Neural progenitor cell (in vitro differentiated cells): Measurements from ENCODE around the gene KRTAP5-5.

Experiments used
- EZH2 ChIP-seq: fragments of 200-600 bp; sonication (generic); IDR thresholded peaks from 2 replicates; pipeline ENCODE4 v1.6.1; 2017; ENCODE audit warnings: antibody characterized with exemption, mild to moderate bottlenecking, moderate library complexity
- EZH2phosphoT487 ChIP-seq: fragments of 200-600 bp; sonication (generic); IDR thresholded peaks from 2 replicates; pipeline ENCODE4 v1.6.1; 2017; ENCODE audit warnings: antibody characterized with exemption
- TF ChIP-seq, protein P1 (sequence below): fragments of 200-600 bp; sonication (generic); IDR thresholded peaks from 2 replicates; pipeline ENCODE4 v1.5.1; 2017; ENCODE audit warnings: antibody characterized with exemption, mild to moderate bottlenecking

DNA sequence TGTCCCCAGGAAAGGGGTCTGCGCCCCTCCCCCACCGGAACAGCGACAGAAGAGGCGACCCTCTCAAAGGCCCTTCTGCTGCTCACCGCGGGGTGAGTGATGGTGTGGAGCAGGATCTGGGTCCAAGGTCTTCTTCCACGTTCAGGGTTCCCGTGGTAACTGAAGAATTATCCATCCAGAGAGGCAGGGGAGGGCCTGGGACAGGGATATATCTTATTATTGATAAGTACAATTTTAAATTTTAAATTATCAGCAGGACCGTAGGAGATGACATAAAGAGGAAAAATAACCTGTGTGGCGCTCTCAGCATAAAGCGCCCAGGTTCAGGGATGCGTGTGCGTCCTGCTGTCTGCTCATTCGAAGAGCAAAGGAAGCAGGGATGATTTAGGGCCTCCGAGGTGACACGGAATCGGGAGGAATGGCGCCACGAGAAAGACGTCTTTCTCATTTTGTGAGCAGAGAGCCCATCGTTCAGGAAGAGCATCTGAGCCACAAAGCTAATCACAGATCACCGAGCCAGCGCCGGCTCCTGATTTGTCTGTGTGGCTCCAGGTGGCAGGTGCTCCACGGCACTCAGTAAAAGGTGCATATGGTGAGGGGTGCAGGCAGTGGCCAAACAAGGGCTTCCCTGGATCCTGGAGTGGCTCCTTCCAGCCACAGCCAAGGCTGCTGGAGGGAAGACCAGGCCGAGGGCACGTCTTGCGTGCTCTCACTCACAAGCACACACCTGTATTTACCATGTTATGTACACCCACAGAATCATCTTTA lies 19.3 kb downstream of the KRTAP5-5 start:
- TF ChIP-seq, protein P1, sequence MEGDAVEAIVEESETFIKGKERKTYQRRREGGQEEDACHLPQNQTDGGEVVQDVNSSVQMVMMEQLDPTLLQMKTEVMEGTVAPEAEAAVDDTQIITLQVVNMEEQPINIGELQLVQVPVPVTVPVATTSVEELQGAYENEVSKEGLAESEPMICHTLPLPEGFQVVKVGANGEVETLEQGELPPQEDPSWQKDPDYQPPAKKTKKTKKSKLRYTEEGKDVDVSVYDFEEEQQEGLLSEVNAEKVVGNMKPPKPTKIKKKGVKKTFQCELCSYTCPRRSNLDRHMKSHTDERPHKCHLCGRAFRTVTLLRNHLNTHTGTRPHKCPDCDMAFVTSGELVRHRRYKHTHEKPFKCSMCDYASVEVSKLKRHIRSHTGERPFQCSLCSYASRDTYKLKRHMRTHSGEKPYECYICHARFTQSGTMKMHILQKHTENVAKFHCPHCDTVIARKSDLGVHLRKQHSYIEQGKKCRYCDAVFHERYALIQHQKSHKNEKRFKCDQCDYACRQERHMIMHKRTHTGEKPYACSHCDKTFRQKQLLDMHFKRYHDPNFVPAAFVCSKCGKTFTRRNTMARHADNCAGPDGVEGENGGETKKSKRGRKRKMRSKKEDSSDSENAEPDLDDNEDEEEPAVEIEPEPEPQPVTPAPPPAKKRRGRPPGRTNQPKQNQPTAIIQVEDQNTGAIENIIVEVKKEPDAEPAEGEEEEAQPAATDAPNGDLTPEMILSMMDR, result no peak
- TF ChIP-seq EZH2 (no peak), EZH2phosphoT487 (no peak)
